Measurements from ENCODE around the gene OTUD3. TPM values are rescaled to one million over a fixed set of nuclear protein-coding genes. Genes with fewer than 3 reads are reported as not detected.

The OTUD3 gene
- total RNA-seq, 6 experiments from 2014 or later = 5.4 to 8.3 (median 7.5) TPM

- H3K9me3 Mint-ChIP-seq = peaks cover 18% of the 10 kb centered on the region
- no peak for TF ChIP-seq CTCF (IDR thresholded peaks at IDR 0.05)
- no peaks in the 10 kb centered on the region; the same call in 1 of the 2 replicates for H3K36me3 Mint-ChIP-seq (ENCODE audit: low read depth)
- no peak overlapping the region for H3K27ac Mint-ChIP-seq
- no peak overlapping the region for H3K4me3 Mint-ChIP-seq
- DNase-seq = no peak
- H3K4me1 Mint-ChIP-seq (ENCODE audit: low read depth) = no peaks in the 10 kb centered on the region
- H3K27me3 Mint-ChIP-seq (ENCODE audit: insufficient read depth) = peaks cover 17% of the 10 kb centered on the region
Observed at GRCh38 chr1:19936061-19936750, 54.0 kb downstream of the OTUD3 start.

- Mint-ChIP-seq H3K4me3 (no peak overlapping the region), H3K36me3 (ENCODE audit: low read depth) (no peaks in the 10 kb centered on the region), H3K9me3 (no peaks in the 10 kb centered on the region; the same call in 1 of the 2 replicates), H3K4me1 (ENCODE audit: low read depth) (no peaks in the 10 kb centered on the region), H3K27ac (no peak overlapping the region), H3K27me3 (ENCODE audit: insufficient read depth) (peaks cover 15% of the 10 kb centered on the region)
- DNase-seq = no peak
- TF ChIP-seq CTCF (IDR thresholded peaks at IDR 0.05) = no peak
Observed at GRCh38 chr1:19938472-19938871, 56.3 kb downstream of the OTUD3 start.

- Mint-ChIP-seq H3K36me3 (ENCODE audit: low read depth) (no peaks in the 10 kb centered on the region), H3K27ac (no peak overlapping the region), H3K9me3 (no peaks in the 10 kb centered on the region; the same call in 1 of the 2 replicates), H3K4me3 (no peak overlapping the region), H3K4me1 (ENCODE audit: low read depth) (no peaks in the 10 kb centered on the region), H3K27me3 (ENCODE audit: insufficient read depth) (peaks cover 14% of the 10 kb centered on the region)
- DNase-seq = no peak
- TF ChIP-seq CTCF (IDR thresholded peaks at IDR 0.05) = no peak
Observed at GRCh38 chr1:19940486-19941205, 58.5 kb downstream of the OTUD3 start.

GRCh38 chr1:19941206-19941568 is 59.0 kb downstream of the OTUD3 start:
- Mint-ChIP-seq H3K27me3 (ENCODE audit: insufficient read depth) (peaks cover 12% of the 10 kb centered on the region), H3K4me3 (no peak overlapping the region), H3K27ac (no peak overlapping the region), H3K9me3 (no peaks in the 10 kb centered on the region; the same call in 1 of the 2 replicates), H3K36me3 (ENCODE audit: low read depth) (no peaks in the 10 kb centered on the region), H3K4me1 (ENCODE audit: low read depth) (no peaks in the 10 kb centered on the region)
- DNase-seq = no peak
- TF ChIP-seq CTCF (IDR thresholded peaks at IDR 0.05) = no peak

GRCh38 chr1:19942088-19942487 is 59.9 kb downstream of the OTUD3 start:
- H3K9me3 Mint-ChIP-seq = no peaks in the 10 kb centered on the region; the same call in 1 of the 2 replicates
- H3K27me3 Mint-ChIP-seq (ENCODE audit: insufficient read depth) = peaks cover 12% of the 10 kb centered on the region
- TF ChIP-seq CTCF (IDR thresholded peaks at IDR 0.05) = no peak
- no peak overlapping the region for H3K4me3 Mint-ChIP-seq
- H3K36me3 Mint-ChIP-seq (ENCODE audit: low read depth) = no peaks in the 10 kb centered on the region
- no peak overlapping the region for H3K27ac Mint-ChIP-seq
- no peaks in the 10 kb centered on the region for H3K4me1 Mint-ChIP-seq (ENCODE audit: low read depth)
- no peak for DNase-seq
